Endodermal cell (in vitro differentiated cells): ENCODE measurements around the gene RNASEH2A. TPM values are rescaled to one million over a fixed set of nuclear protein-coding genes. Genes with fewer than 3 reads are reported as not detected.
A peak's percentile ranks its signal among the peaks of the same experiment; 100 is the strongest.

Experiments used
- DNase-seq: peaks from one replicate; pipeline ENCODE4 v3.0.0-alpha.2; 2017
- H3K27ac ChIP-seq: 2 replicates; pipeline ENCODE4 v1.5.1; 2013; ENCODE audit warnings: mild to moderate bottlenecking, low read depth, low read length, moderate library complexity
- H3K27me3 ChIP-seq: 2 replicates; pipeline ENCODE4 v1.6.1; 2013; ENCODE audit warnings: mild to moderate bottlenecking, low read length, moderate library complexity; ENCODE audit not compliant: insufficient read depth, control insufficient read depth, poor library complexity, severe bottlenecking
- H3K36me3 ChIP-seq: 2 replicates; pipeline ENCODE4 v1.7.0; 2013; ENCODE audit warnings: mild to moderate bottlenecking, low read length, moderate library complexity; ENCODE audit not compliant: control insufficient read depth, insufficient read depth
- H3K4me1 ChIP-seq: one replicate; pipeline ENCODE4 v1.7.0; 2013; ENCODE audit warnings: low read length; ENCODE audit not compliant: control insufficient read depth, insufficient read depth
- H3K4me3 ChIP-seq: 2 replicates; pipeline ENCODE4 v1.5.1; 2013; ENCODE audit warnings: mild to moderate bottlenecking, low read length, moderate library complexity
- H3K9ac ChIP-seq: 2 replicates; pipeline ENCODE4 v1.6.1; 2013; ENCODE audit warnings: mild to moderate bottlenecking, low read length, moderate library complexity; ENCODE audit not compliant: poor library complexity, severe bottlenecking; ENCODE audit errors: extremely low read depth
- H3K9me3 ChIP-seq: 2 replicates; pipeline ENCODE4 v1.6.1; 2013; ENCODE audit warnings: mild to moderate bottlenecking, low read length, moderate library complexity; ENCODE audit not compliant: control insufficient read depth
- H3K27ac Mint-ChIP-seq: 2 replicates; pipeline ENCODE4 v1.8.0; 2020; ENCODE audit warnings: mixed read lengths
- H3K27me3 Mint-ChIP-seq: 2 replicates; pipeline ENCODE4 v1.8.0; 2021; ENCODE audit warnings: mild to moderate bottlenecking, mixed read lengths; ENCODE audit not compliant: insufficient read depth
- H3K36me3 Mint-ChIP-seq: 2 replicates; pipeline ENCODE4 v1.8.0; 2020; ENCODE audit warnings: low read depth, mixed read lengths
- H3K4me1 Mint-ChIP-seq: 2 replicates; pipeline ENCODE4 v1.8.0; 2020; ENCODE audit warnings: mixed read lengths
- H3K4me3 Mint-ChIP-seq: 2 replicates; pipeline ENCODE4 v1.8.0; 2020; ENCODE audit warnings: mild to moderate bottlenecking, moderate library complexity, mixed read lengths
- H3K9me3 Mint-ChIP-seq: 2 replicates; pipeline ENCODE4 v1.8.0; 2020; ENCODE audit warnings: mild to moderate bottlenecking, mixed read lengths
- CTCF ChIP-seq: fragments of 200-600 bp; sonication (generic); conservative IDR thresholded peaks from 2 replicates; pipeline ENCODE4 v1.5.0; 2021; ENCODE audit warnings: antibody characterized with exemption, mild to moderate bottlenecking
- WGBS, 2 experiments: methylation state at CpG; one replicate each; pipeline versions ENCODE4 v1.1.5 to v1.1.7; 2013; ENCODE audit warnings: missing lambda C conversion rate in 2 of 2, mixed read lengths in 1 of 2; ENCODE audit not compliant: insufficient coverage in 1 of 2, insufficient read length in 1 of 2; 5-methylcytosine and 5-hydroxymethylcytosine counted together
- total RNA-seq, 2 donors: library from RNA; stranded (reverse); fragmentation: NEBNext Ultra II Directional in 1 of 2; extraction: Animal tissue kit (Norgen Biotek cat#: 25700) in 1 of 2; gene quantifications; 2 replicates in 1 of 2; 3 replicates in 1 of 2; pipeline ENCODE4 v1.2.1, GENCODE V29; 2021

The RNASEH2A gene
- total RNA-seq, 2 donors from 2014 or later, result 51.0 to 97.1 TPM

GRCh38 chr19:12821761-12822160, 15.4 kb downstream of the RNASEH2A start:
- H3K4me1 ChIP-seq, result no peaks in the 10 kb centered on the region
- Mint-ChIP-seq H3K27me3 (peaks cover 13% of the 10 kb centered on the region), H3K9me3 (peaks cover 3% of the 10 kb centered on the region), H3K4me3 (no peak overlapping the region), H3K36me3 (no peaks in the 10 kb centered on the region), H3K27ac (no peak overlapping the region), H3K4me1 (peaks cover 4% of the 10 kb centered on the region)
- TF ChIP-seq CTCF, result no peak
- H3K9ac ChIP-seq, result no peak overlapping the region
- H3K4me3 ChIP-seq, result no peak overlapping the region
- H3K27ac ChIP-seq, result no peak overlapping the region
- H3K36me3 ChIP-seq, result no peaks in the 10 kb centered on the region
- no peaks in the 10 kb centered on the region for H3K9me3 ChIP-seq
- 78 to 90% methylated on average over 1 to 2 of the region's 2 CpGs for WGBS, 2 experiments
- no peak for DNase-seq
- no peaks in the 10 kb centered on the region for H3K27me3 ChIP-seq

GRCh38 chr19:12825254-12826131, 19.1 kb downstream of the RNASEH2A start:
- Histone ChIP-seq H3K4me1 (no peaks in the 10 kb centered on the region), H3K36me3 (no peaks in the 10 kb centered on the region), H3K9me3 (no peaks in the 10 kb centered on the region), H3K27me3 (peaks cover 16% of the 10 kb centered on the region), H3K4me3 (peak overlapping the region; percentile 65), H3K27ac (no peak overlapping the region), H3K9ac (peak overlapping the region; percentile 25)
- H3K4me1 Mint-ChIP-seq, result peaks cover 6% of the 10 kb centered on the region
- DNase-seq, result peak; percentile 97
- H3K9me3 Mint-ChIP-seq, result peaks cover 3% of the 10 kb centered on the region
- no peaks in the 10 kb centered on the region for H3K36me3 Mint-ChIP-seq
- TF ChIP-seq CTCF, result peak; percentile 93
- peak overlapping the region; percentile 41 for H3K4me3 Mint-ChIP-seq
- peak overlapping the region; percentile 75 for H3K27ac Mint-ChIP-seq
- H3K27me3 Mint-ChIP-seq, result peaks cover 41% of the 10 kb centered on the region
- 10 to 16% methylated on average over 25 to 46 of the region's 46 CpGs for WGBS, 2 experiments

GRCh38 chr19:12828494-12828893, 22.1 kb downstream of the RNASEH2A start:
- Histone ChIP-seq H3K9ac (no peak overlapping the region), H3K27ac (no peak overlapping the region), H3K36me3 (no peaks in the 10 kb centered on the region), H3K9me3 (no peaks in the 10 kb centered on the region), H3K4me3 (no peak overlapping the region), H3K4me1 (no peaks in the 10 kb centered on the region), H3K27me3 (peaks cover 42% of the 10 kb centered on the region)
- H3K9me3 Mint-ChIP-seq, result no peaks in the 10 kb centered on the region
- TF ChIP-seq CTCF, result no peak
- H3K27ac Mint-ChIP-seq, result no peak overlapping the region
- WGBS, 2 experiments, result 27 to 32% methylated on average over 13 to 23 of the region's 23 CpGs
- H3K4me3 Mint-ChIP-seq, result peak overlapping the region; percentile 37
- H3K4me1 Mint-ChIP-seq, result peaks cover 6% of the 10 kb centered on the region
- DNase-seq, result peak; percentile 93
- peaks cover 69% of the 10 kb centered on the region for H3K27me3 Mint-ChIP-seq
- no peaks in the 10 kb centered on the region for H3K36me3 Mint-ChIP-seq
